Measurements from ENCODE around the gene BOLA3.

Gene BOLA3

DNA sequence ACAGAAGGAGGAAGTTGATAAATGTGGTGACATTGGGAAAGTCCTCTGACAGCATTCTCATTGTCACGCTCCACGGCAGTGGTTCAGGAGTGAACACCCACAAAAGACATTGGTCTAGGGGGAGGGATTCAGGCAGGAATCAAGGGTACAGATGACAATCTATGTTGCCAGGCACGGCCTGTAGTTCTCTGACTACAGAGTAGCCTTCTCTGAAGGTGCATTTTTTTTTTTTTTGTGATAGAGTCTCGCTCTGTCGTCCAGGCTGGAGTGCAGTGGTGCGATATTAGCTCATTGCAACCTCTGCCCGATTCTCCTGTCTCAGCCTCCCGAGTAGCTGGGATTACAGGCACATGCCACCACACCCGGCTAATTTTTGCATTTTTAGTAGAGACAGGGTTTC is 38.3 kb upstream of the BOLA3 start:
- no peak overlapping the region for H3K4me3 ChIP-seq (ENCODE audit: control insufficient read depth, low read depth, low read length)
- TF ChIP-seq, protein P1, sequence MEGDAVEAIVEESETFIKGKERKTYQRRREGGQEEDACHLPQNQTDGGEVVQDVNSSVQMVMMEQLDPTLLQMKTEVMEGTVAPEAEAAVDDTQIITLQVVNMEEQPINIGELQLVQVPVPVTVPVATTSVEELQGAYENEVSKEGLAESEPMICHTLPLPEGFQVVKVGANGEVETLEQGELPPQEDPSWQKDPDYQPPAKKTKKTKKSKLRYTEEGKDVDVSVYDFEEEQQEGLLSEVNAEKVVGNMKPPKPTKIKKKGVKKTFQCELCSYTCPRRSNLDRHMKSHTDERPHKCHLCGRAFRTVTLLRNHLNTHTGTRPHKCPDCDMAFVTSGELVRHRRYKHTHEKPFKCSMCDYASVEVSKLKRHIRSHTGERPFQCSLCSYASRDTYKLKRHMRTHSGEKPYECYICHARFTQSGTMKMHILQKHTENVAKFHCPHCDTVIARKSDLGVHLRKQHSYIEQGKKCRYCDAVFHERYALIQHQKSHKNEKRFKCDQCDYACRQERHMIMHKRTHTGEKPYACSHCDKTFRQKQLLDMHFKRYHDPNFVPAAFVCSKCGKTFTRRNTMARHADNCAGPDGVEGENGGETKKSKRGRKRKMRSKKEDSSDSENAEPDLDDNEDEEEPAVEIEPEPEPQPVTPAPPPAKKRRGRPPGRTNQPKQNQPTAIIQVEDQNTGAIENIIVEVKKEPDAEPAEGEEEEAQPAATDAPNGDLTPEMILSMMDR (IDR thresholded peaks at IDR 0.05; ENCODE audit: control insufficient read depth, insufficient read depth, low read depth, low read length, missing control alignments), result no peak
- no peak for DNase-seq (ENCODE audit: low read depth)

DNA sequence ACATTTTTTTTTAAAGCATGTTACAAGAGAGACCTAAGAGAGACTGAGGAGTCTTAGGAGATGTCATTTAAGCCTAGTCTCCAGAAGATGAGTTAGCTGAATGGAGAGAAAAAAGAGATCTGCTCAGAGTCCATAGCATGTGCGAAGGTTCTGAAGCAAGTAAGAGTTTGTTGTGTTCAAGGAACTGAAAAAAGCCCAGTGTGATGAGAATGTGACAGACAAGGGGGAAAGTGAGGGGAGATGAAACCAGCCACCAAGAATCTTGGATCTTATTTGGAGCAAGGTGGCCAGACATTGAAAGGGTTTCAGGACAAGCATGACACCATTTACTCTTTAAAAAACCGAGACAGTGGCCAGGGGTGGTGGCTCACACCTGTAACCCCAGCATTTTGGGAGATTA is 36.2 kb upstream of the BOLA3 start:
- TF ChIP-seq, protein P1 (IDR thresholded peaks at IDR 0.05; ENCODE audit: control insufficient read depth, insufficient read depth, low read depth, low read length, missing control alignments), result no peak
- DNase-seq (ENCODE audit: low read depth), result no peak

DNA sequence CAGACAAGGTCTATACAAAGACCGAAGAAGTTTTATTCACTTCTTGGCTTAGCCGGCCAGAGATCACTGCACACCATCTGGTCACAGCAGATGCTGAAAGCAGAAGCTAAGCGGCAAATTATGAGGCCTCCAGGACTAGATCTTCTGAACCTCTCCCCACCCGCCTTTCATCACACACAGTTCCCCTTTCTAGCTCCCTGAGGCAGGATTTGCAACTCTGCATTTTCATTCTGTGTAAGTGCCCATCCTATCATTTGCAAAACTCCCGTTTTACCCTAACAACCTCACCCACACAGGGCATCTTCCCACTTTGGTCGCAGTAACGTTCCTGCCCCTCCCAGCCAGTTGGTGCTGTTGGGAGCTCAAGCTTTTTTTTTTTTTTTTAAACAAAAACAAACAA is 34.0 kb upstream of the BOLA3 start:
- H3K4me3 ChIP-seq (ENCODE audit: control insufficient read depth, low read depth, low read length), result no peak overlapping the region
- TF ChIP-seq, protein P1 (IDR thresholded peaks at IDR 0.05; ENCODE audit: control insufficient read depth, insufficient read depth, low read depth, low read length, missing control alignments), result no peak
- no peak for DNase-seq (ENCODE audit: low read depth)

More for the DNA sequence above, 36.2 kb upstream of the BOLA3 start:
- no peak overlapping the region for H3K4me3 ChIP-seq (ENCODE audit: control insufficient read depth, low read depth, low read length)

DNA sequence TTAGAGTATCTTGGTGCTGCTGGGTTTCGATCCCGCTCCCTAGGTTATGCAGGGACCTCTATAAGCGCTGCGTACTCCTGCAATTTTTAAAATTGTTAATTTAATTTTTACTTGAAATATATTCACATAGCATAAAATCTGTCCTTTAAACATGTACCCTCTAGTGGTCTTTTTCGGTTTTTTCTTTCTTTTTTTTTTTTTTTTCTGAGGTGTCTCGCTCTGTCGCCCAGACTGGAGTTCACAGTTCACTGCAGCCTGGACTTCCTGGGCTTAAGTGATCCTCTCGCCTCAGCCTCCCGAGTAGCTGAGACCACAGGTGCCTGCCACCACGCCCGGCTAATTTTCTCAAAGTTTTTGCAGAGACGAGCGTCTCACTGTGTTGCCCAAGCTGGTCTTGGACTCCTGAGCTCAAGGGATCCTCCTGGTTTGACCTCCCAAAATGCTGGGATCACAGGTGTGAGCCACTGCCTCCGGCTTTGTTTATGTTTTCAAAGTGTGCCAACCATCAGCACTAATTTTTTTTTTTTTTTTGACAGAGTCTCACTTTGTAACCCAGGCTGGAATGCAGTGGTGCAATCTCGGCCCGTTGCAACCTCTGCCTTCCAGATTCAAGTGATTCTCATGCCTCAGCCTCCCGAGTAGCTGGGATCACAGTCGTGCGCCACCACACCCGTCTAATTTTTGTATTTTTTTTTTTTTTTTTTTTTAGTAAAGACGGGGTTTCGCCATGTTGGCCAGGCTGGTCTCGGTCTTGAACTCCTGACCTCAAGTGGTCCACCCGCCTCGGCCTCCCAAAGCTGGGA is 31.6 kb upstream of the BOLA3 start:
- H3K4me3 ChIP-seq (ENCODE audit: control insufficient read depth, low read depth, low read length), result peak overlapping the region; percentile 73
- TF ChIP-seq, protein P1 (IDR thresholded peaks at IDR 0.05; ENCODE audit: control insufficient read depth, insufficient read depth, low read depth, low read length, missing control alignments), result peak; percentile 35
- no peak for DNase-seq (ENCODE audit: low read depth)

DNA sequence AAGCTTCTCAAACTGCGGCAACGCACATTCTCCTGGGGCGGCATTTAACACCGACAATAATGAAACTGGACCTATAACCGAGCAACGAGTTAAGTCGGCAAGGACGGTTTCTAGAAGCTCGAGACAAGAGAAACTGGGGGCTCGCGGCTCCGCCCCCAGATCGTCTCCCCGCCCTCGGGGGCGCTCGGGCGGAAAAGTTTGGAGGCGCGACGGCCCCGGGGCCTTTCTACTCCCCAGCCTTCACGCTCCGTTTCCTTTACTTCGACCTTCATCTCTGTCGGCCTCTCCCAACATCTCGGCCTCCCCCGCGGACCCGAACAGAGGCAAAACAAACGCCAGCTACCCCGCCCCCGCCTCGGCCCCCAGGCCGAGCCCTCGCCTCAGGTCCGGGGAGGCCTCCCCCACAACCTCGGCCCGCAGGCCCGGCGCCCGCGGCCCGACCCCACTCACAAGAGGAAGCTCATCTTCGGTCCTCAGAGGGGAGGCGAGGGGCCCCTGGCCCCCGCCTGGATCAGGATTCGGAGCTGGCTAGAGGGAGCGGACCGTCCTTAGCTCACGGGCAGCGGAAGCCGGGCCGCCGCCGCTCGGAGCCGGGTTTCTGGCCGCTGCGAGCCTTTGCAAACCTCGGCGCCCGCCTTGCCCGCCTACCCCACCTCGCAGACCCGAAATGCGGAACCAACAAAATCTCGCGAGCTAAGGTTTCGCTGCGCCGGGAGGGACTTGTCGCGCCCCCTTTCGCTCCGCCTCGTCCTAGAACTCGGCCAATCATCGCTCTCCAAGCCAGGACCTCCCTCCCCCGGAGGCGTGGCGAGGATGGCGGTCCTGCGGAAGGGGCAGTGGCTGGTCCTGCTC is 30.7 kb upstream of the BOLA3 start, which contains the start of gene MOB1A:
Gene MOB1A (minus strand): TSS at position 669 of the 852 bp plus-strand sequence. CDS start 205 bp downstream, at position 464.
- DNase-seq (ENCODE audit: low read depth), result peak; percentile 90
- TF ChIP-seq, protein P1 (IDR thresholded peaks at IDR 0.05; ENCODE audit: control insufficient read depth, insufficient read depth, low read depth, low read length, missing control alignments), result no peak
- peak within 1 kb of the TSS; percentile 73 for H3K4me3 ChIP-seq (ENCODE audit: control insufficient read depth, low read depth, low read length)

DNA sequence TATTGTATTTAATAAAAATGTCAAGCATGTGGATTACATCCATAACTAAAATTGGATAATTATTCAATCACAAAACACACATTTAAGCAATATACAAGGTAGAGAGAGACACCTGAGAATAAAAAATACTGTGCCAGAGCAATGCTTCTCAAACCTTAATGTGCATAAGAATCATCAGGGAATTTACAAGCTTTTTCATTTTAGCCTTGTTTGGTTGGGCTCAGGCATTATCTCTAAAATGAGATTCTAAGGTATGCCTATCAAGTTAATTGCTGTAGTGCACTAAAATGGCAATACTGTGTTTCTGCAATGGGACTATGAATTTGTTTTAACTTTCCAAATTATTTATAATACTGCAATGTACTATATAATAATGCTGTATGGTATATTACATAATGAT is 30.0 kb upstream of the BOLA3 start:
- DNase-seq (ENCODE audit: low read depth), result no peak
- peak overlapping the region; percentile 73 for H3K4me3 ChIP-seq (ENCODE audit: control insufficient read depth, low read depth, low read length)
- TF ChIP-seq, protein P1 (IDR thresholded peaks at IDR 0.05; ENCODE audit: control insufficient read depth, insufficient read depth, low read depth, low read length, missing control alignments), result no peak
